ELF-1 (cell line): ENCODE measurements around the gene RBM20.
A peak's percentile ranks its signal among the peaks of the same experiment; 100 is the strongest.

Experiments used
- DNase-seq: peaks from one replicate; pipeline ENCODE4 v3.0.0-alpha.2; 2016; ENCODE audit warnings: low read depth, low spot score

The RBM20 gene

GRCh38 chr10:110810625-110811024 is 166.5 kb downstream of the RBM20 start:
- DNase-seq, result no peak

GRCh38 chr10:110811791-110812581 is 167.8 kb downstream of the RBM20 start:
- no peak for DNase-seq

- DNase-seq, result peak; percentile 83
Measured at GRCh38 chr10:110812583-110812982, 168.4 kb downstream of the RBM20 start.

- no peak for DNase-seq
Measured at GRCh38 chr10:110813743-110814472, 169.8 kb downstream of the RBM20 start.

- DNase-seq, result no peak
Measured at GRCh38 chr10:110815354-110816004, 171.3 kb downstream of the RBM20 start.

- no peak for DNase-seq
Measured at GRCh38 chr10:110817614-110818013, 173.5 kb downstream of the RBM20 start.

- no peak for DNase-seq
Measured at GRCh38 chr10:110818311-110819256, 174.4 kb downstream of the RBM20 start.

GRCh38 chr10:110820321-110820814 is 176.2 kb downstream of the RBM20 start:
- DNase-seq, result no peak

GRCh38 chr10:110821508-110821907 is 177.4 kb downstream of the RBM20 start:
- DNase-seq, result no peak

- no peak for DNase-seq
Measured at GRCh38 chr10:110822035-110822711, 178.0 kb downstream of the RBM20 start.

GRCh38 chr10:110822712-110823311 is 178.7 kb downstream of the RBM20 start:
- DNase-seq, result peak; percentile 62

- no peak for DNase-seq
Measured at GRCh38 chr10:110824152-110824441, 180.0 kb downstream of the RBM20 start.

GRCh38 chr10:110824660-110825059 is 180.5 kb downstream of the RBM20 start:
- no peak for DNase-seq

- no peak for DNase-seq
Measured at GRCh38 chr10:110825508-110825907, 181.4 kb downstream of the RBM20 start.

GRCh38 chr10:110827410-110827809 is 183.3 kb downstream of the RBM20 start:
- no peak for DNase-seq

GRCh38 chr10:110827875-110828274 is 183.7 kb downstream of the RBM20 start:
- no peak for DNase-seq

GRCh38 chr10:110828525-110828924 is 184.4 kb downstream of the RBM20 start:
- DNase-seq, result no peak

GRCh38 chr10:110829721-110830410 is 185.7 kb downstream of the RBM20 start:
- no peak for DNase-seq

GRCh38 chr10:110833234-110833940 is 189.3 kb downstream of the RBM20 start:
- no peak for DNase-seq
